Mesothelial cell of epicardium (in vitro differentiated cells): ENCODE measurements around the gene LAMC2. TPM values are rescaled to one million over a fixed set of nuclear protein-coding genes. Genes with fewer than 3 reads are reported as not detected.

Experiments used
- DNase-seq, 2 experiments: peaks; one replicate each; pipeline ENCODE4 v3.0.0; 2021; ENCODE audit warnings: low spot score in 2 of 2; ENCODE audit not compliant: unreplicated experiment in 2 of 2
- H3K27ac Mint-ChIP-seq: 2 replicates; pipeline ENCODE4 v1.8.0; 2021; ENCODE audit warnings: mixed read lengths
- H3K27me3 Mint-ChIP-seq: 2 replicates; pipeline ENCODE4 v1.8.0; 2021; ENCODE audit warnings: low read depth, mixed read lengths
- H3K36me3 Mint-ChIP-seq: 2 replicates; pipeline ENCODE4 v1.8.0; 2021; ENCODE audit warnings: mixed read lengths
- H3K4me1 Mint-ChIP-seq: 2 replicates; pipeline ENCODE4 v1.8.0; 2021; ENCODE audit warnings: mixed read lengths
- H3K4me3 Mint-ChIP-seq: 2 replicates; pipeline ENCODE4 v1.8.0; 2021; ENCODE audit warnings: mild to moderate bottlenecking, moderate library complexity, mixed read lengths
- H3K9me3 Mint-ChIP-seq: 2 replicates; pipeline ENCODE4 v1.8.0; 2021; ENCODE audit warnings: mixed read lengths
- CTCF ChIP-seq: fragments of 200-600 bp; sonication (generic); IDR thresholded peaks from one replicate; pipeline ENCODE4 v1.5.0; 2021; ENCODE audit warnings: antibody characterized with exemption; ENCODE audit not compliant: unreplicated experiment
- total RNA-seq: library from RNA; stranded (reverse); gene quantifications from 3 replicates; pipeline ENCODE4 v1.2.1, GENCODE V29; 2021

LAMC2 gene
- total RNA-seq, 1 donor from 2014 or later = 10.4 TPM

- Mint-ChIP-seq H3K36me3 (no peaks in the 10 kb centered on the region), H3K27ac (no peak overlapping the region), H3K4me3 (no peak overlapping the region), H3K4me1 (peaks cover 27% of the 10 kb centered on the region), H3K9me3 (no peaks in the 10 kb centered on the region), H3K27me3 (no peaks in the 10 kb centered on the region)
- DNase-seq = no peak
- no peak for TF ChIP-seq CTCF
These were observed 24.7 kb upstream of the LAMC2 start for GRCh38 chr1:183161391-183161790.

- Mint-ChIP-seq H3K36me3 (no peaks in the 10 kb centered on the region), H3K27me3 (no peaks in the 10 kb centered on the region), H3K4me3 (no peak overlapping the region), H3K27ac (no peak overlapping the region), H3K4me1 (peaks cover 27% of the 10 kb centered on the region), H3K9me3 (no peaks in the 10 kb centered on the region)
- TF ChIP-seq CTCF = no peak
- DNase-seq = no peak
These were observed 22.7 kb upstream of the LAMC2 start for GRCh38 chr1:183163316-183163715.

- Mint-ChIP-seq H3K4me1 (peaks cover 27% of the 10 kb centered on the region), H3K27me3 (no peaks in the 10 kb centered on the region), H3K4me3 (no peak overlapping the region), H3K36me3 (no peaks in the 10 kb centered on the region), H3K9me3 (no peaks in the 10 kb centered on the region), H3K27ac (peak overlapping the region; percentile 94)
- no peak for TF ChIP-seq CTCF
- DNase-seq = no peak
These were observed 21.7 kb upstream of the LAMC2 start for GRCh38 chr1:183164340-183164739.

- no peaks in the 10 kb centered on the region for H3K27me3 Mint-ChIP-seq
- H3K9me3 Mint-ChIP-seq = no peaks in the 10 kb centered on the region
- no peak overlapping the region for H3K4me3 Mint-ChIP-seq
- no peak for TF ChIP-seq CTCF
- H3K27ac Mint-ChIP-seq = peak overlapping the region; percentile 87
- peaks cover 23% of the 10 kb centered on the region for H3K4me1 Mint-ChIP-seq
- no peaks in the 10 kb centered on the region for H3K36me3 Mint-ChIP-seq
- no peak for DNase-seq
These were observed 21.1 kb upstream of the LAMC2 start for GRCh38 chr1:183164963-183165362.

- peak overlapping the region; percentile 87 for H3K27ac Mint-ChIP-seq
- peaks cover 21% of the 10 kb centered on the region for H3K4me1 Mint-ChIP-seq
These were observed 20.6 kb upstream of the LAMC2 start for GRCh38 chr1:183165456-183165855.

More at GRCh38 chr1:183165456-183165855, 20.6 kb upstream of the LAMC2 start:
- DNase-seq = no peak
- H3K36me3 Mint-ChIP-seq = no peaks in the 10 kb centered on the region
- H3K27me3 Mint-ChIP-seq = no peaks in the 10 kb centered on the region
- TF ChIP-seq CTCF = no peak
- H3K4me3 Mint-ChIP-seq = no peak overlapping the region
- no peaks in the 10 kb centered on the region for H3K9me3 Mint-ChIP-seq
